Measurements from ENCODE around the gene IPO5.

IPO5 gene

DNA sequence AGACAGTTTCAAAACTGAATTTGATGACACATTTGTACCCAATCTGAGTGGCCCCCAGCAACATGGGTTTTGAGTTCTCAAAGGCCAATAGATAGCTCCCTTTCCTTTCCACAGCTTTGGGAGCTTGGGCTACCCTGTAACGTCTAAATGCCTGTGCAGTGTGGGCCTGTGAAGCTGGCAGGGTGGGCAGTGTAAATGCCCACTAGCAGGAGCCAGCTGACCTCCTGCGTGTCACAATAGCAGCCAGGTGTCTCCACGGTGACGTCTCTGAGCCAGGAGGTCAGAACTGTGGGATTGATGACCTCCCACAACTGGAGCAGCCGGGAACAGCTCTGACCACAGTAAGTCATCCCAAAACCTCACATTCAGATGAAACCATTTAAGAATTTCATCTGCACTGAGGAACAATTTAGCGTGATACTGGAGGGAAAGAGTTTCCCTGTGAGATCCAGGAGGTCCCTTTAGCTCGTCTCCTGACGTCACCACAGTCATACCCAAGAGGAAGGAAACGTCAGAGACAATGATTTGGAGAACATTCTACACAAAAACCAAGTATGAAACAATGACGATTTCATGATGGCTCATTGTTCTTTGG, at the start of gene IPO5:
IPO5 (plus strand) TSS at position 300 of the 595 bp plus-strand sequence. CDS start 23,022 bp downstream, outside the sequence.
- H3K9me3 ChIP-seq (ENCODE audit: insufficient read depth, low read depth, low read length): no peaks in the 10 kb centered on the region; the same call in 1 of the 2 replicates
- H3K27me3 ChIP-seq (ENCODE audit: insufficient read depth, low read length): no peaks in the 10 kb centered on the region
- no peak within 1 kb of the TSS for H3K4me3 ChIP-seq (ENCODE audit: low read length)
- no peak within 1 kb of the TSS for H3K9ac ChIP-seq (ENCODE audit: low read depth, low read length)
- H3K27ac ChIP-seq (ENCODE audit: low read length): no peak within 1 kb of the TSS
- no peaks in the 10 kb centered on the region for H3K4me1 ChIP-seq (ENCODE audit: insufficient read depth, low read length)
- H3K36me3 ChIP-seq (ENCODE audit: insufficient read depth, low read depth, low read length): no peaks in the 10 kb centered on the region

DNA sequence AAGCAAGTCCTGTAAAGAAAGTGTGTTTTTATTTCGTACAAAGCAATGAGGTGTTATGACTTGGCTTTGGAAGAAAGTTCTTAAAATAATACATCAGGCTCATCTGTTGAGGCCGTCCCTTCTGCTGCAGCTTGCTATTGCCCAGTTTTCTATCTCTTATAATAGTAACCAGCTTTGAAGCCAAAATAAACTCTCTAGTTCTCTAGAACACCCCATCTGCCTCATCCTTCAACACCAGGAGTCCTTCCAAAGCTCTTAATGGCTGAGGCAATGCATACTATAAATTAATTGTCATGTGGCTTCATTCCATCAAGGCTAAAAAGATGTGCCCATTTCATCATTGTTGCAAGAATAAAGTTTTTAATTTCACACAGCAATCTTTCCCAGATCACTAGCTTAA, 49.4 kb upstream of the IPO5 start:
- Histone ChIP-seq H3K36me3 (ENCODE audit: insufficient read depth, low read depth, low read length) (no peaks in the 10 kb centered on the region), H3K9ac (ENCODE audit: low read depth, low read length) (no peak overlapping the region), H3K27me3 (ENCODE audit: insufficient read depth, low read length) (no peaks in the 10 kb centered on the region), H3K4me1 (ENCODE audit: insufficient read depth, low read length) (no peaks in the 10 kb centered on the region), H3K9me3 (ENCODE audit: insufficient read depth, low read depth, low read length) (no peaks in the 10 kb centered on the region), H3K27ac (ENCODE audit: low read length) (no peak overlapping the region), H3K4me3 (ENCODE audit: low read length) (no peak overlapping the region)

- H3K27ac ChIP-seq (ENCODE audit: low read length): no peak overlapping the region
- H3K4me1 ChIP-seq (ENCODE audit: insufficient read depth, low read length): no peaks in the 10 kb centered on the region
- no peaks in the 10 kb centered on the region for H3K36me3 ChIP-seq (ENCODE audit: insufficient read depth, low read depth, low read length)
- H3K9ac ChIP-seq (ENCODE audit: low read depth, low read length): no peak overlapping the region
- H3K9me3 ChIP-seq (ENCODE audit: insufficient read depth, low read depth, low read length): no peaks in the 10 kb centered on the region
- no peak overlapping the region for H3K4me3 ChIP-seq (ENCODE audit: low read length)
- H3K27me3 ChIP-seq (ENCODE audit: insufficient read depth, low read length): no peaks in the 10 kb centered on the region
Measured at GRCh38 chr13:97905517-97905916, 48.0 kb upstream of the IPO5 start.

DNA sequence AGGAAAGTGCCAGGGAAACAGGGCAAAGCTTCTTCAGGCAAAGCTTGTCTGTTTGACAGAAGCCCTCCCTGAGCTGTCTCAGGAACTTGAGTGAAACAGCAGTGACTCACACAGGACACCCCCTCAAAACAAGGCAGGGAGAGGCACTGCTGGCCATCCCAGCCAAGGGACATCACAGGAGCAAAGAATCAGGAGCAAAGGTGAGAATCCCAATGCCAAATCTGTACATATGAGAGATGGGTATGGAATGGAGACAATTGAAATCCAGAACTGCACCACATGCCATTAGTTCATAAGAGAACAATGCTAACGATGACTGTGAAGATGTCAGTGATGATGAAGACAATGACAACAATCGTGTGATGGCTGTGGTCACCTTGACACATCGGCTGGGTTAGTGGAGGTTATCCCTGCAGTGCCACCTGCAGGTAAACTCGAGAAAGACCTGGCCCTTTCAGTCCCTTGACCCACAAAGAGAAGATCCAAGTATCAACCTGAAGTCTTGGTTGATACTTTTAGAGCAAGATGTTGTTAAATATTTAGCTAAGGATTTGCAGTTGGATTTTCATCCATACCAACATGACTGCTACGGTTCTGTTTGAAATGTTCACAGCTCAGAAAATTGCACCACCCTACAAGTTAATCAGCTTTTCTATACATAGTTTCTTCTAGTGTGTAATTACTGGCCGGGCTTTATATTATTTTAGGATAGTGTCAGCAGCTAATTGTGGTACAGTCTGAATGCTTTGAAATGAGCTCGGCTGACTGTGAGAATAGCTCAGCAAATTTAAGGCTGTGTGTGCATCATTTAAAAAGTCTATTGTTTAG, 42.0 kb upstream of the IPO5 start:
- no peaks in the 10 kb centered on the region for H3K4me1 ChIP-seq (ENCODE audit: insufficient read depth, low read length)
- H3K9ac ChIP-seq (ENCODE audit: low read depth, low read length): no peak overlapping the region
- no peak overlapping the region for H3K4me3 ChIP-seq (ENCODE audit: low read length)
- no peaks in the 10 kb centered on the region for H3K9me3 ChIP-seq (ENCODE audit: insufficient read depth, low read depth, low read length)
- H3K27ac ChIP-seq (ENCODE audit: low read length): no peak overlapping the region
- no peaks in the 10 kb centered on the region for H3K36me3 ChIP-seq (ENCODE audit: insufficient read depth, low read depth, low read length)
- no peaks in the 10 kb centered on the region for H3K27me3 ChIP-seq (ENCODE audit: insufficient read depth, low read length)

DNA sequence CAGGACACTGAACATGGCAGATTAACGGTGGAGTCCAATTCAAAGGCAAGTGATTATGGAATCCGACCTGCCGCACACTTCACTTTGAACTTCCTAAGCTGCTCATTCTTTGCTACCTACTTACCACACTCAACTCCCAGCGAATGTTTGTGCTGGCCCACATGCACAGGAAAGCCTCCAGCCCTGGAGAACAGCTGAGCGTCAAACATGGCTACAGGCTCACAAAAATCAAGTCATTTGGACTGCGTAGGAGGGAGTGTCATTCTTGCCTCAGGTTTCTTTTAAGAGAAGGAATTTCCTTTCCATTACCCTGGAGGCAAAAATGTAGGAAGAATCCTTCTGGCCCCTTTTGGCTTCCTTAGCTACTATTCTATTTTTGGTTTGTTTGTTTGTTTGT, 41.3 kb upstream of the IPO5 start:
- Histone ChIP-seq H3K4me3 (ENCODE audit: low read length) (no peak overlapping the region), H3K27ac (ENCODE audit: low read length) (no peak overlapping the region), H3K4me1 (ENCODE audit: insufficient read depth, low read length) (no peaks in the 10 kb centered on the region), H3K9me3 (ENCODE audit: insufficient read depth, low read depth, low read length) (no peaks in the 10 kb centered on the region), H3K27me3 (ENCODE audit: insufficient read depth, low read length) (no peaks in the 10 kb centered on the region), H3K9ac (ENCODE audit: low read depth, low read length) (no peak overlapping the region), H3K36me3 (ENCODE audit: insufficient read depth, low read depth, low read length) (no peaks in the 10 kb centered on the region)

- Histone ChIP-seq H3K9me3 (ENCODE audit: insufficient read depth, low read depth, low read length) (no peaks in the 10 kb centered on the region), H3K9ac (ENCODE audit: low read depth, low read length) (no peak overlapping the region), H3K36me3 (ENCODE audit: insufficient read depth, low read depth, low read length) (no peaks in the 10 kb centered on the region), H3K4me1 (ENCODE audit: insufficient read depth, low read length) (no peaks in the 10 kb centered on the region), H3K27me3 (ENCODE audit: insufficient read depth, low read length) (no peaks in the 10 kb centered on the region), H3K4me3 (ENCODE audit: low read length) (no peak overlapping the region), H3K27ac (ENCODE audit: low read length) (no peak overlapping the region)
Measured at GRCh38 chr13:97913206-97913605, 40.3 kb upstream of the IPO5 start.

DNA sequence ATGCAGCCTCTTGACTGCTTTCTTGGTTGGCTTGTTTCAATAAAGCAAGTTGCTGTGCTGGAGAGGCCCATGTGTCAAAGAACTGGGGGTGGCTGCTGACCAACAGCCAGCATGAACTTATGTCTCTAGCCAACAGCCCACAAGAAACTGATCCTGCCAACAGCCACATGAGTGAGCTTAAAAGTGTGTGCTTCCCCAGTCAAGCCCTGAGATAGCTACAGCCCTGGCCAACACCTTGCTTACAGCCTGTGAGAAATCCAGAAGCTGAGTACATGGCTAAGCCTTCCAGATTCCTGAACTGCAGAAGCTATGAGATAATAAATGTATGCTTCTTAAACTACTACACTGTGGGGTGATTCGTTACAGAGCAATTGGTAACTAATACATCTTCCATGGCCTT, 38.9 kb upstream of the IPO5 start:
- Histone ChIP-seq H3K4me3 (ENCODE audit: low read length) (no peak overlapping the region), H3K9me3 (ENCODE audit: insufficient read depth, low read depth, low read length) (no peaks in the 10 kb centered on the region), H3K9ac (ENCODE audit: low read depth, low read length) (no peak overlapping the region), H3K36me3 (ENCODE audit: insufficient read depth, low read depth, low read length) (no peaks in the 10 kb centered on the region), H3K27me3 (ENCODE audit: insufficient read depth, low read length) (no peaks in the 10 kb centered on the region), H3K4me1 (ENCODE audit: insufficient read depth, low read length) (no peaks in the 10 kb centered on the region), H3K27ac (ENCODE audit: low read length) (no peak overlapping the region)

DNA sequence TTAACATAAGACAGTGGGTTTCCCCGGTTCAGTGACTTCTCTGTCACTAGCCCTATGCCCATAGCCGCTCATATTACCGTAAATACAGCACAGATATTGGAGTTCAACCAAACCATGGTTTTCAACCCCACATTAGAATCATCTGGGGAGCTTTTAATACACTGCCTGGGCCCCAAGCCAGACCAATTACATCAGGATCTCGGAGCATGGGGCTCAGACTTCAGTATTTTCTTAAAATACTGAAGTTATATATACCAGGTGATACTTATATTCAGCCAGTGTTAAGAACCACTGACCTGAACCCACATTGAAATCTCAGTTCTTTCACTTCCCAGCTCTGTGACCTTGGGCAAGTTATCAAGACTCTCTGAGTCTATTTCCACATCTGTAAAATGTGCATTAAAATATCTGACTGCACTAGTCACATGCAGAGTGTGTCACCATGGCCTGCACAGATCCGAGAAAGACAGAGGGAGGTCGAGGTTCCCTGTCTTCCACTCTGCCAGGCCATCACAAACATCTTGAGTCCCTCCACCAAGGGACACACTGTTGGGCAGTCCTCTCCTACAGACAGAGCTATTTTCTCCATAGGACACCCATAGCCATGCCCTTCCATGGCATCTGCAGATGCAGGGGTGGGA, 32.2 kb upstream of the IPO5 start:
- H3K27me3 ChIP-seq (ENCODE audit: insufficient read depth, low read length): no peaks in the 10 kb centered on the region
- no peaks in the 10 kb centered on the region for H3K9me3 ChIP-seq (ENCODE audit: insufficient read depth, low read depth, low read length)
- no peak overlapping the region for H3K27ac ChIP-seq (ENCODE audit: low read length)
- H3K9ac ChIP-seq (ENCODE audit: low read depth, low read length): no peak overlapping the region
- no peak overlapping the region for H3K4me3 ChIP-seq (ENCODE audit: low read length)
- H3K4me1 ChIP-seq (ENCODE audit: insufficient read depth, low read length): no peaks in the 10 kb centered on the region
- no peaks in the 10 kb centered on the region for H3K36me3 ChIP-seq (ENCODE audit: insufficient read depth, low read depth, low read length)

GRCh38 chr13:97928301-97928700, 25.2 kb upstream of the IPO5 start:
- Histone ChIP-seq H3K9me3 (ENCODE audit: insufficient read depth, low read depth, low read length) (no peaks in the 10 kb centered on the region), H3K27me3 (ENCODE audit: insufficient read depth, low read length) (no peaks in the 10 kb centered on the region), H3K27ac (ENCODE audit: low read length) (no peak overlapping the region), H3K36me3 (ENCODE audit: insufficient read depth, low read depth, low read length) (no peaks in the 10 kb centered on the region), H3K4me3 (ENCODE audit: low read length) (no peak overlapping the region), H3K9ac (ENCODE audit: low read depth, low read length) (no peak overlapping the region), H3K4me1 (ENCODE audit: insufficient read depth, low read length) (no peaks in the 10 kb centered on the region)

DNA sequence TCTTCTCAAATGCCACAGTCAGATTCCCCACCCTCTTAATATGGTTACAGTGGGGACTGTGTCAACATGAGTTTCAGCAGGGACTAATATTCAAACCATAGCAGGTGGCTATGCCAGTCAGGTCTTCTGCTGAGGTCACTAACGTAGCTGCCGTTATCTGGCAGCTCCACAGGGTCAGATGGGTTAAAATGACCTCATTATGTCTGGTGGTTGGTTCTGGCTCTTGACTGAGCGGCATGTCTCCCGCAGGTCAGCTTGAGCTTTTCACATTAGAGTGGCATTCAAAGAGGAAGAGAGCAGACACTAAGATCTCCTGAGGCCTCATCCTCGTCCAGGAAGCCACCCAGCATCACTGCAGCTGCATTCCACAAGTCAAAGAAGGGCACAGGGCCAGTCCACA, 21.4 kb upstream of the IPO5 start:
- H3K4me1 ChIP-seq (ENCODE audit: insufficient read depth, low read length): no peaks in the 10 kb centered on the region
- H3K4me3 ChIP-seq (ENCODE audit: low read length): no peak overlapping the region
- no peak overlapping the region for H3K9ac ChIP-seq (ENCODE audit: low read depth, low read length)
- H3K36me3 ChIP-seq (ENCODE audit: insufficient read depth, low read depth, low read length): no peaks in the 10 kb centered on the region
- H3K27ac ChIP-seq (ENCODE audit: low read length): no peak overlapping the region
- H3K27me3 ChIP-seq (ENCODE audit: insufficient read depth, low read length): no peaks in the 10 kb centered on the region
- H3K9me3 ChIP-seq (ENCODE audit: insufficient read depth, low read depth, low read length): no peaks in the 10 kb centered on the region

GRCh38 chr13:97932647-97933046, 20.8 kb upstream of the IPO5 start:
- no peaks in the 10 kb centered on the region for H3K9me3 ChIP-seq (ENCODE audit: insufficient read depth, low read depth, low read length)
- no peaks in the 10 kb centered on the region for H3K36me3 ChIP-seq (ENCODE audit: insufficient read depth, low read depth, low read length)
- no peak overlapping the region for H3K27ac ChIP-seq (ENCODE audit: low read length)
- no peaks in the 10 kb centered on the region for H3K27me3 ChIP-seq (ENCODE audit: insufficient read depth, low read length)
- no peak overlapping the region for H3K9ac ChIP-seq (ENCODE audit: low read depth, low read length)
- H3K4me1 ChIP-seq (ENCODE audit: insufficient read depth, low read length): no peaks in the 10 kb centered on the region
- H3K4me3 ChIP-seq (ENCODE audit: low read length): no peak overlapping the region

GRCh38 chr13:97933776-97934175, 19.7 kb upstream of the IPO5 start:
- H3K4me3 ChIP-seq (ENCODE audit: low read length): no peak overlapping the region
- no peaks in the 10 kb centered on the region for H3K27me3 ChIP-seq (ENCODE audit: insufficient read depth, low read length)
- no peaks in the 10 kb centered on the region for H3K36me3 ChIP-seq (ENCODE audit: insufficient read depth, low read depth, low read length)
- no peaks in the 10 kb centered on the region for H3K4me1 ChIP-seq (ENCODE audit: insufficient read depth, low read length)
- no peak overlapping the region for H3K9ac ChIP-seq (ENCODE audit: low read depth, low read length)
- no peaks in the 10 kb centered on the region for H3K9me3 ChIP-seq (ENCODE audit: insufficient read depth, low read depth, low read length)
- no peak overlapping the region for H3K27ac ChIP-seq (ENCODE audit: low read length)
